Heart left ventricle (tissue), 13 donors: ENCODE results near the gene PARP8.

Experiments used
- CTCF ChIP-seq, 12 donors: fragments of 200-600 bp; sonication (generic) in 4 of 12; IDR thresholded peaks; one replicate each; pipeline versions ENCODE4 v1.5.0 to v1.8.0; 2018 to 2022; ENCODE audit warnings: antibody characterized with exemption in 12 of 12, mild to moderate bottlenecking in 5 of 12
- POLR2A ChIP-seq, 2 donors: fragments of 450-650 bp; IDR thresholded peaks; one replicate each; pipeline ENCODE4 v1.6.1; 2017; ENCODE audit warnings: antibody characterized with exemption in 2 of 2, mild to moderate bottlenecking in 2 of 2, moderate library complexity in 2 of 2
- donor health status: ischemic (EF 13 %, LVEDD 7.1; RV severe dilation, severe dysfunction).
- donor health status: DM: no; HTN: yes; CAD: no.
- donor health status: DM: no; HTN: no; CAD: no.
- donor health status: ischemic (EF 25% LVEDD 6.9; RV normal size, moderate dysfunction).
- donor health status: ischemic (EF 25% LVEDD 5.7; RV mildly dilated, moderate dysfunction).
- donor health status: ischemic (EF 35%, LVEDD 5.7; RV mildly dilated, moderate dysfunction).
- donor health status: nonischemic (EF 11% LVEDD 7.7; RV severe dilation, severe dysfunction).
- donor health status: DM: yes; HTN: yes; CAD: no.
- donor health status: PGD.
- donor health status: ischemic (EF 29% LVEDD 5.4; RV normal size, mild dysfunction).
- donor health status: nonischemic (EF 23%, LVEDD 6.1; RV moderate dilation, normal function).

GRCh38 chr5:50745221-50745910 is 78.9 kb downstream of the PARP8 start:
- TF ChIP-seq CTCF (IDR thresholded peaks at IDR 0.05) (no peak), POLR2A (IDR thresholded peaks at IDR 0.05) (no peak)
